ENCODE measurements around the gene SMTNL2.

Gene SMTNL2

GRCh38 chr17:4559966-4560365 lies 24.4 kb upstream of the SMTNL2 start:
- TF ChIP-seq CTCF (IDR thresholded peaks at IDR 0.05) = no peak

GRCh38 chr17:4560421-4560820 lies 23.9 kb upstream of the SMTNL2 start, which contains the start of gene GGT6:
TSS of gene GGT6 (minus strand) at chr17:4560577. CDS start at chr17:4560521, 56 bp downstream.
- no peak for TF ChIP-seq CTCF (IDR thresholded peaks at IDR 0.05)

GRCh38 chr17:4560837-4561256 lies 23.5 kb upstream of the SMTNL2 start:
- TF ChIP-seq CTCF (IDR thresholded peaks at IDR 0.05) = no peak

DNA sequence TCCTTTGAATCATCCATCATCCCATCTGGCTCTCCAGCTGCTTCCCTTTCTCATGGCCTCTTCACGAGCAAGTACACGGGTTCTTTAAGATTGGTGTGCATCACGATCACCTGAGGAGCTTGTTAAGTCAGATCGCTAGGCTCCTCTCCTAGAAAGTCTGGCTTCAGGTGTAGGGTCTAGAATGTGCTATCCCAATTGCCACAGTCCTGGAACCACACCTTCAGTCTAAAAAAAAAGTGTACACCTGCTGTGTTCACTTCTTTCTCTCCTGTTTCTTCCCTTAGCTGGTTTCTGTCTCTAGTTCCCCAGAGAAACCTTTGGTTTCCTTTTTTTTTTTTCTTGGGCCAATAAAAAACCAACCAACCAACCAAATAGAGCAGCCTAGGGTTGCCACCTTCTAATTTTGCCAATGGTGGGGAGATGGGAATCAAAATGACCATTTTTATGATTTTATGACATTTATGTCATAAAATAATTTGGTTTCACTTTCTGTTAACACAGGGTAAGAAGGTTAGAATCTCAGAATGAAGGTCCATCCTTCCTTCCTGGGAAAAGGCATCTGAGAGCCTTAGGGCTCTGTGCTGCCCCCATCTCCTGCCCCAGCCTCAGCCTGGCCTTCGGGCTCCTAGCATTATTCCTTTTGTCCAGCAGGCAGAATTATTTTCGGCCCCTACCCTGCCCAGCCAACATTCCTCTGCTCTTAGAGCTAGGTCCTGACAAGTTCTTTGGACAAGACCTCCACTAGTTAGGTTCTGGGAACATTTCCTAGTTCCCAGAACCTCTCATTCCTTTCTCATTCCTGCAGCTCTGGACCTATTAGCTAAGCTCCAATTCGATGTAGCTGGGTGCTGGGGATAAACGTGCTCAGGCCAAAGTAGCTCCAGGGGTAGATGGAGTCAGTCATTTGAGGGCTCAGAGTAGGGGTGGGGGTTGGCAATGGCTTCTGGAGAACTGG lies 22.0 kb upstream of the SMTNL2 start:
- no peak for TF ChIP-seq CTCF (IDR thresholded peaks at IDR 0.05)

DNA sequence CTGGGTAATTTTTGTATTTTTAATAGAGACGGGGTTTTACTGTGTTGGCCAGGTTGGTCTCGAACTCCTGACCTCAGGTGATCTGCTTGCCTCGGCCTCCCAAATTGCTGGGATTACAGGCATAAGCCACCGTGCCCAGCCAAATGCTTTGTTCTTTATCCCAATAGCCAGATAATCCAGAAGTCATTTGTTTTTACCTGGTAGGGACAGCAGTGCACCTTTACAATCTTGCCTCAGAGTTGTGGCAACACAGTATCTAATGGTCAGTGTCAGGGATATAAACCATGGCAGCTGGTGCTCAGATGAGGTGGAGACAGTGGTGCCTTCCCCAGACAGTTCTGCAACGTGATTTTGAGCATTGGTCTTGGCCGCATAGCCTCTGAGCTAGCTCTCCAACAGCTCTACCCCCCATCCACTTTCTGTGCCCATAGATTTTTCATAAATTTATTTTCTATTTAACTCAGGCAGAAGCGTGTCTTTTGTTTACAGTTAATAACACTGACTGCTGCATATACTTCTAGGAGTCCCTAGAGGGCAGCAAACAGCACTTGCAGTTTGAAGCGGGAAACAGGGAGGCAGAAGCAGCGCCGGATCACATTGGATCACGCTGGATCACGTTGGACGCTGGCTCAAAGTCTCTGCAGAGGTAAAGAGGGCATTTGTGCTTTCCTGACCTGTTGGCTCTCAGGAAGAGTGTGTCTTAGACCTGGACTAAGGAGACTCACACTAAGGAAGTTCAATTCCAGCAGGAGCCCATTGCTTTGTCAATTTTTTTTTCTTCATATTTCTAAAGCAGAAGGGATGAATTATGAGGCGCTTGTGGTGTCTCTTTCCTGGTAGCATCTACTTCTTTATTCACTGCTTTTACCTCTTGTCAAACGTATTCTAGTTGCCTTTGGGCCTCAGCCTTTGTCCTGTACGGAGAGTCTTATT lies 18.9 kb upstream of the SMTNL2 start:
- TF ChIP-seq CTCF (IDR thresholded peaks at IDR 0.05) = peak; percentile 84

GRCh38 chr17:4566785-4567184 lies 17.5 kb upstream of the SMTNL2 start:
- TF ChIP-seq CTCF (IDR thresholded peaks at IDR 0.05) = peak; percentile 88

DNA sequence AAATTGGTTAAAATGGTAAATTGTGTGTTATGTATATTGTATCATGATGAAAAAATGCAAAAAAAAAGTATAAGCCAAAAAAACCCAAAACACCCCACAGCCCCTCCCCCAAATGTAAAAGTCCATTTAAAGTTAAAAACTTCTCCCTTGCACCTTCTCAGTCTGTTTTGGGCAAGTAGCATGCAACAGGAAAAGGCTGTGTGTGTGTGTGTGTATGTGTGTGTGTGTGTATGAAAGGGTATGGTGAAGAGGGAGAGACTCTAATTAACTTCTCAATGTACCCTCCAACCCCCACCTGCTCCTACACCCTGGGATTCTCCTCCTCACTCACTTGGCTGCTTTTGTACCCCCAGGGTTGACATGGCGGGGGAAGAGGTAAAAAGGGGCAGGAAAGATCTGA lies 14.7 kb upstream of the SMTNL2 start:
- TF ChIP-seq CTCF (IDR thresholded peaks at IDR 0.05) = no peak
